Measurements from ENCODE around the gene THAP4.

DNA sequence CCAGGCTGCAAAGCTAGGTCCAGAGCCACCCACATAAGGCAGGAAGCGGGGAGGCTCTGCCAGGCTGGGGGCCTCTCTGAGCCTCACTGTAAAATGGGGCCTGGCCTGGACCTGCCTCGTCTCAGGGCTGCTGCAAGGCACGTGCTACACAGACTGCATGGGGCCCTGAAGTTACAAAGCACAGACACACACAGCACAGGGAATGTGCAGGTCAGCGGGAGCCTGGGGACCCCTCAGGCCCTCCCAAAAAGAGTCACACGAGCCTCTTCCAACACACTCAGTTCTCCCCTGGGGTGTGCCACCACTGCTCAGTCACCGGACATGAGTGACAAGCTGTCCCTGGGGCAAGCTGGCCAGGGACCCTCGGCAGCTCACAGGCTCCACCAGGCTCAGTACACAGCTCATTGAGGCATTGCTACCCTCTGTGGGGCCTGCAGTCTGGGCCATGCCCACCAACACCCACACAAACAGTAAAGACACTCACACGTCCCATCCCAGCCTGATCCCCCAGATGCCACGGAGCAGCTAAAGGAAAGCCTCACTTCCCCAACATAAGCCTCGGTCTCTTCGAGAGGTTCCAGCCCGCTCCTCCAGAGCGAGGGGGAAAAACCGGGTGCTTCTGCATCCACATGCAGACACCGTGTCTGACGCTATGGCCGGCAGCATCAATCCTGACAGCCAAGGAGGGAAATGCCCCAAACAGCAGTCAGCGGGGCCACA lies 44.7 kb downstream of the THAP4 start:
- TF ChIP-seq CTCF (conservative IDR thresholded peaks at IDR 0.05; ENCODE audit: low read depth, low read length) (no peak), POLR2A (IDR thresholded peaks at IDR 0.05; ENCODE audit: low read depth, low read length) (no peak), MAFK (IDR thresholded peaks at IDR 0.05; ENCODE audit: low read depth, low read length) (no peak), RAD21 (IDR thresholded peaks at IDR 0.05; ENCODE audit: low read length) (no peak), ELK1 (IDR thresholded peaks at IDR 0.05; ENCODE audit: borderline replicate concordance, low read depth, low read length) (no peak), RCOR1 (IDR thresholded peaks at IDR 0.05; ENCODE audit: insufficient replicate concordance, low read length) (no peak), MXI1 (IDR thresholded peaks at IDR 0.05; ENCODE audit: borderline replicate concordance, low read depth, low read length) (no peak), MAZ (IDR thresholded peaks at IDR 0.05; ENCODE audit: borderline replicate concordance, low read depth, low read length) (no peak), FOS (IDR thresholded peaks at IDR 0.05; ENCODE audit: low read depth, low read length) (no peak), CEBPB (IDR thresholded peaks at IDR 0.05; ENCODE audit: low read depth, low read length) (no peak), RFX5 (IDR thresholded peaks at IDR 0.05; ENCODE audit: low read depth, low read length) (no peak), SMC3 (IDR thresholded peaks at IDR 0.05; ENCODE audit: low read depth, low read length) (no peak)
